ENCODE data around the gene BTBD2.

The BTBD2 gene

DNA sequence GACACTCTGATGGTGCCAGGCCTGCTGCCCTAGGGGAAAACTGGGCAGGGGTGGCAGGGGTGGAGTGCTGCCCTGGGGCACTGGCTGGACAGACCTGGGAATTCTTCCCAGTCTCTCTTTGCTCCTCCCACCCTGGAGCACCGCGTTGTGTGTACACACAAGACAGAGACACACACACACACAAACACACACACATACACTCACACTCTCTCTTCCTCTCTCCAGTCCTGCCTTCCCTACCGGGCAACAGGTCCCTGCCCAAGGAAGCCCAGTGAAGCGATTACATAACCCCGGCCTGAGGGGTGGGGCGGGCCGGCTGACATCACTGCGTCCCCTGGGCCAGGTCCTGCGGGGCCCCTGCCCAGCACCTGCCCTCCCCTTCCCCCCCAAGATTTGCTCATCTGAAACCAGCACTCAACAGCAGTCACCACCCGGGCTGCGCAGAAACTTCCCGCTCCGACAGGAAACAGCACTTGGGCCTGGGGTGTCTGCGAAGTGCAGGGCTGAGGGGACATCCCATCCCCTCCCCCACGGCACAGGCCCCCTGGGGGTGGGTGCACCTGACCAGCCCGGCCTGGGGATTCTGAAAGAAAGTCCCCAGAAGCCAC lies 34.3 kb upstream of the BTBD2 start:
- H2BK120ac ChIP-seq (ENCODE audit: insufficient read depth, low read length, poor library complexity): no peak overlapping the region
- H3K4ac ChIP-seq (ENCODE audit: low read depth, low read length): peak overlapping the region; percentile 58
- H3K27ac ChIP-seq (ENCODE audit: low read depth, low read length): peak overlapping the region; percentile 43
- H3K23ac ChIP-seq (ENCODE audit: low read length): no peak overlapping the region
- H3K4me3 ChIP-seq (ENCODE audit: low read depth, low read length): peak overlapping the region; percentile 81
- peak overlapping the region; percentile 79 for H3K9ac ChIP-seq (ENCODE audit: low read length)
- H3K36me3 ChIP-seq (ENCODE audit: control insufficient read depth in 1 of 2, insufficient read depth in 2 of 2, low read length in 2 of 2): peaks cover 30 to 37% of the 10 kb centered on the region in 2 experiments
- H3K79me1 ChIP-seq (ENCODE audit: low read length): peaks cover 12% of the 10 kb centered on the region
- DNase-seq: peak; percentile 78
- WGBS (ENCODE audit: extremely low coverage, insufficient coverage, insufficient read length): no CpG with 5 or more reads among the region's 16 CpGs
- peak overlapping the region; percentile 11 for H4K91ac ChIP-seq (ENCODE audit: low read depth, low read length)
- H3K79me2 ChIP-seq (ENCODE audit: control insufficient read depth, insufficient read depth, low read length, poor library complexity): peaks cover 17% of the 10 kb centered on the region
- peaks cover 17 to 29% of the 10 kb centered on the region in 2 experiments for H3K4me1 ChIP-seq (ENCODE audit: control insufficient read depth in 1 of 2, insufficient read depth in 2 of 2, low read length in 2 of 2)
- peak overlapping the region; percentile 36 for H3K14ac ChIP-seq (ENCODE audit: low read length)
- H3K4me2 ChIP-seq (ENCODE audit: low read length): peak overlapping the region; percentile 97
- H3K27me3 ChIP-seq (ENCODE audit: insufficient read depth, low read length): no peaks in the 10 kb centered on the region
- peak overlapping the region; percentile 34 for H2AK5ac ChIP-seq (ENCODE audit: low read length)
- peak overlapping the region; percentile 24 for H2BK5ac ChIP-seq (ENCODE audit: low read depth, low read length, poor library complexity)
- no peak overlapping the region for H4K8ac ChIP-seq (ENCODE audit: low read depth, low read length)
- no peaks in the 10 kb centered on the region for H3K9me3 ChIP-seq (ENCODE audit: insufficient read depth, low read depth, low read length)
- H2BK12ac ChIP-seq (ENCODE audit: low read length): no peak overlapping the region
- H3K18ac ChIP-seq (ENCODE audit: low read length): peak overlapping the region; percentile 78
- no peak overlapping the region for H2AFZ ChIP-seq (ENCODE audit: insufficient read depth, low read length, poor library complexity)
- no peak overlapping the region for H4K12ac ChIP-seq (ENCODE audit: low read depth, low read length)

DNA sequence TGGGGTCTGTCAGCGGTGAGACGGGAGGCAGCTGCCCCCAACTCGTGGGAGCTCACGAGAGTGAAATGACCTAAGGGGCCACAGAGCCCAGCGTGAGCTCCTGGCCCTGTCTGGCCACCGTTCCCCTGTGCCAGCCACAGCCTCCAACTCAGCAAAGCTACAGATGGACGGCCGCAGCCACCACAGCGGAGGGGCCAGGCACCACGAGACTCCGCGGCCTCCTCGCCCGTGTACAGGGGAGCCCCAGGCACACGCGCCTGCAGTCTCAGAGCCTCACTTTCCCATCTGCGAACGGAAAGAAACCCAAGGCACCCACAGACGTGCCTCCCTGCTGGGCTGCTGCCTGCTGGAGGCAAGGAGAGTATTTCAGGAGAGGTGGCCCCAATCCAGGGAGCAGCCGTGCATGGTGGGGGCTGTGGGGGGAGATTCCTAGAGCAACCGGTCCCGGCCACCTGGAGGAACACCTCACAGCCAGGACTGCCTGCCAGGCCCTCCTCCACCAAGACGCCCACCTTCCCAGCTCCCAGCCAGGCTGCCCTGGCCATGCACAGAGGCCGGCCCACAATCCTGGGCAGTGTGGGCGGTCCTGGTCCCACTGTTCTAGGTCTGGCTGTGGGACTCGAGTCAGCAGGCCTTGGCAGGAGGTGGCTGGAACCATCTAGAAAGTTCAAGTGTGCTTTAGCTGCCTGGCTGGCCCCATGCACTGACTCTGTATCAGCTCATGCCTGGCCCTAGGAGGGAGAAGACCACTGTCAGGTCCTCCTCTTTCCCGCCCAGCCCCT lies 33.6 kb upstream of the BTBD2 start:
- peak overlapping the region; percentile 7 for H3K14ac ChIP-seq (ENCODE audit: low read length)
- H3K36me3 ChIP-seq (ENCODE audit: control insufficient read depth in 1 of 2, insufficient read depth in 2 of 2, low read length in 2 of 2): peaks cover 36 to 41% of the 10 kb centered on the region in 2 experiments
- peaks cover 17% of the 10 kb centered on the region for H3K79me2 ChIP-seq (ENCODE audit: control insufficient read depth, insufficient read depth, low read length, poor library complexity)
- H3K9me3 ChIP-seq (ENCODE audit: insufficient read depth, low read depth, low read length): no peaks in the 10 kb centered on the region
- H3K23ac ChIP-seq (ENCODE audit: low read length): no peak overlapping the region
- peak overlapping the region; percentile 97 for H3K4me2 ChIP-seq (ENCODE audit: low read length)
- H2BK5ac ChIP-seq (ENCODE audit: low read depth, low read length, poor library complexity): no peak overlapping the region
- H2BK120ac ChIP-seq (ENCODE audit: insufficient read depth, low read length, poor library complexity): no peak overlapping the region
- H3K79me1 ChIP-seq (ENCODE audit: low read length): peaks cover 12% of the 10 kb centered on the region
- H4K91ac ChIP-seq (ENCODE audit: low read depth, low read length): no peak overlapping the region
- DNase-seq: peak in 1 of 2 donors; percentile 15
- H3K4me1 ChIP-seq (ENCODE audit: control insufficient read depth in 1 of 2, insufficient read depth in 2 of 2, low read length in 2 of 2): peaks cover 17 to 29% of the 10 kb centered on the region in 2 experiments
- no peak overlapping the region for H4K12ac ChIP-seq (ENCODE audit: low read depth, low read length)
- peak overlapping the region; percentile 58 for H3K4ac ChIP-seq (ENCODE audit: low read depth, low read length)
- no peaks in the 10 kb centered on the region for H3K27me3 ChIP-seq (ENCODE audit: insufficient read depth, low read length)
- H3K4me3 ChIP-seq (ENCODE audit: low read depth, low read length): no peak overlapping the region
- H3K27ac ChIP-seq (ENCODE audit: low read depth, low read length): no peak overlapping the region
- no peak overlapping the region for H2AFZ ChIP-seq (ENCODE audit: insufficient read depth, low read length, poor library complexity)
- no peak overlapping the region for H2AK5ac ChIP-seq (ENCODE audit: low read length)
- no peak overlapping the region for H4K8ac ChIP-seq (ENCODE audit: low read depth, low read length)
- H3K18ac ChIP-seq (ENCODE audit: low read length): peak overlapping the region; percentile 78
- no peak overlapping the region for H3K9ac ChIP-seq (ENCODE audit: low read length)
- no CpG with 5 or more reads among the region's 27 CpGs for WGBS (ENCODE audit: extremely low coverage, insufficient coverage, insufficient read length)
- no peak overlapping the region for H2BK12ac ChIP-seq (ENCODE audit: low read length)

DNA sequence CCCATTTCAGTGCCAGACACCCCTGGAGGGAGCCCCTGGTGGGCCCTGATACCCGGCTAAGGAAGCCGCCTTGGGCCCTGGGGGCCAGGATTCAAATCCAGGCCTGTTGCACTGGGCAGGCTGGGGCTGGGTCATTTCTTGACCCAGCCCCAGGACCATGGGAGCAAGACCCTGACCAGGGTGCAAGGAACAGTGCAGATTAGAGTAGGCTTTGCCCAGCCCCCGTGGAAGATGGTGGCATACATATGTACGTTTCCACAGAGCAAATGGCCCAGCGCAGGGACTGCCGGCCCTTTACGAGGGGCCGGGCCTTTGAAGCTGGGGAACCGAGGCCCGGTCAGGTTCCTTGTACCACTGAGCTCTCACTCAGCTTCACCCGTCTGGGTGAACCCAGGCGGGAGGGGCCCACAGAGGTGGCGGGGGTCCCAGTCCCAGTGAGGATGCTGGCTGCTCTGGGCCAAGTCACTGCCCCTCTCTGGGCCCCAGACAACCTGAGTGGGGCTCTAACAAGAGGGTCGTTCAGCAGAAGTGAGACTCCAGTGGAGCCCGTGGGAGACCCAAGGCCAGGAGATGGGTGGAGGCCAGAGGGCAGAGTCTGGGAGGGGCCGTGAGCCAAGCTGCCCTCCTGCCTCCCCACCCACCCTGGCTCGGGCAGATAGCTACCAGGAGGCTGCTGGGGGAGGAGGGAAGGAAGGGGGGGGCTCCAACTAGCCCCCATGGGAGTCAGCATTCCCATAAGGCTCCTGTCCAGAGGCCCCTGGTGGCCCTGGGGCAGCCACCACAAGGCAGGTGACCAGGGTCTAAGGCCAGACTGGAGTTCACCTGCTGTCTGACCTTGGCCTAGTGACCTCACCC lies 32.8 kb upstream of the BTBD2 start:
- peaks cover 17% of the 10 kb centered on the region for H3K79me2 ChIP-seq (ENCODE audit: control insufficient read depth, insufficient read depth, low read length, poor library complexity)
- no peak overlapping the region for H3K14ac ChIP-seq (ENCODE audit: low read length)
- WGBS (ENCODE audit: extremely low coverage, insufficient coverage, insufficient read length): no CpG with 5 or more reads among the region's 17 CpGs
- H3K79me1 ChIP-seq (ENCODE audit: low read length): peaks cover 12% of the 10 kb centered on the region
- no peak overlapping the region for H3K9ac ChIP-seq (ENCODE audit: low read length)
- H3K4me3 ChIP-seq (ENCODE audit: low read depth, low read length): no peak overlapping the region
- no peak overlapping the region for H2AK5ac ChIP-seq (ENCODE audit: low read length)
- H2BK5ac ChIP-seq (ENCODE audit: low read depth, low read length, poor library complexity): no peak overlapping the region
- no peak overlapping the region for H2AFZ ChIP-seq (ENCODE audit: insufficient read depth, low read length, poor library complexity)
- no peak overlapping the region for H2BK12ac ChIP-seq (ENCODE audit: low read length)
- no peak overlapping the region for H3K23ac ChIP-seq (ENCODE audit: low read length)
- H4K91ac ChIP-seq (ENCODE audit: low read depth, low read length): no peak overlapping the region
- no peaks in the 10 kb centered on the region for H3K27me3 ChIP-seq (ENCODE audit: insufficient read depth, low read length)
- no peak overlapping the region for H4K8ac ChIP-seq (ENCODE audit: low read depth, low read length)
- H3K4ac ChIP-seq (ENCODE audit: low read depth, low read length): peak overlapping the region; percentile 58
- peaks cover 17 to 29% of the 10 kb centered on the region in 2 experiments for H3K4me1 ChIP-seq (ENCODE audit: control insufficient read depth in 1 of 2, insufficient read depth in 2 of 2, low read length in 2 of 2)
- H3K4me2 ChIP-seq (ENCODE audit: low read length): no peak overlapping the region
- no peak overlapping the region for H4K12ac ChIP-seq (ENCODE audit: low read depth, low read length)
- no peak overlapping the region for H2BK120ac ChIP-seq (ENCODE audit: insufficient read depth, low read length, poor library complexity)
- no peak for DNase-seq
- peaks cover 41 to 43% of the 10 kb centered on the region in 2 experiments for H3K36me3 ChIP-seq (ENCODE audit: control insufficient read depth in 1 of 2, insufficient read depth in 2 of 2, low read length in 2 of 2)
- H3K27ac ChIP-seq (ENCODE audit: low read depth, low read length): no peak overlapping the region
- peak overlapping the region; percentile 78 for H3K18ac ChIP-seq (ENCODE audit: low read length)
- no peaks in the 10 kb centered on the region for H3K9me3 ChIP-seq (ENCODE audit: insufficient read depth, low read depth, low read length)

DNA sequence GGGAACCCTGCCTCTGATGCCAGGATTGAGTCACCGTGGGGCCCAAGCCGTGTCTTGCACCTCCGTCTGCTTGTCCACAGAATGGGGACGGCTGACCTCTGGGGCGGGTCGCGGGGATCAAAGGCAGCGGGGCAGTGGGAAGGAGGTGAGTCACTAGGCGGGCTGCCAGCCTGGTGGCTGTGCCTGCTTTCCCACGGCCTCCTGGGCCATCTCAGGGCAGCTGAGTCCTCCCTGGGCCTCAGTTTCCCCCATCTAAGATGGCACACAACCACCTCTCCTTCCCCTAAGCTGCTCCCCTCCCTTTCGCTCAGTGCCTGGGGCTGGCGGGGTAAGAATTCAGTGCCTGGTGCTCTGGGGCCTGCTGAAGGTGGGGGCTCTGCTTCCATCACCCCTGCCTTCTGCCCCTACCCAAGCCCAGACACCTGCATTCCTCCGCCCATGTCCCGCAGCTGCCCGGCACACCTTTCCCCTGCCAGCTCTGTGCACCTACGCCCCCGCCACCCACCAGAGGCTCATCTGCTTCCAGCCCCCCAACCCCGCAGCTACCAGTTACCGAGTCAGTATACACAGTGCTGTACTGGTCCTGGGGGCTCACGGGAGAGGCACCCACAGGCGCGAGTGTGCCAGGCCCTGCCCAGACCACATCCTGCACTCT lies 32.1 kb upstream of the BTBD2 start:
- no CpG with 5 or more reads among the region's 22 CpGs for WGBS (ENCODE audit: extremely low coverage, insufficient coverage, insufficient read length)
- no peak overlapping the region for H3K18ac ChIP-seq (ENCODE audit: low read length)
- no peak overlapping the region for H3K23ac ChIP-seq (ENCODE audit: low read length)
- no peak overlapping the region for H3K27ac ChIP-seq (ENCODE audit: low read depth, low read length)
- DNase-seq: peak in 1 of 2 donors; percentile 19
- H2BK5ac ChIP-seq (ENCODE audit: low read depth, low read length, poor library complexity): no peak overlapping the region
- peaks cover 48 to 51% of the 10 kb centered on the region in 2 experiments for H3K36me3 ChIP-seq (ENCODE audit: control insufficient read depth in 1 of 2, insufficient read depth in 2 of 2, low read length in 2 of 2)
- H4K8ac ChIP-seq (ENCODE audit: low read depth, low read length): no peak overlapping the region
- H3K4me2 ChIP-seq (ENCODE audit: low read length): no peak overlapping the region
- no peak overlapping the region for H3K4ac ChIP-seq (ENCODE audit: low read depth, low read length)
- no peak overlapping the region for H3K9ac ChIP-seq (ENCODE audit: low read length)
- H2AFZ ChIP-seq (ENCODE audit: insufficient read depth, low read length, poor library complexity): no peak overlapping the region
- H2BK12ac ChIP-seq (ENCODE audit: low read length): no peak overlapping the region
- H2AK5ac ChIP-seq (ENCODE audit: low read length): no peak overlapping the region
- no peak overlapping the region for H4K91ac ChIP-seq (ENCODE audit: low read depth, low read length)
- H3K27me3 ChIP-seq (ENCODE audit: insufficient read depth, low read length): no peaks in the 10 kb centered on the region
- H3K9me3 ChIP-seq (ENCODE audit: insufficient read depth, low read depth, low read length): no peaks in the 10 kb centered on the region
- H3K79me1 ChIP-seq (ENCODE audit: low read length): peaks cover 14% of the 10 kb centered on the region
- no peak overlapping the region for H4K12ac ChIP-seq (ENCODE audit: low read depth, low read length)
- peaks cover 21 to 33% of the 10 kb centered on the region in 2 experiments for H3K4me1 ChIP-seq (ENCODE audit: control insufficient read depth in 1 of 2, insufficient read depth in 2 of 2, low read length in 2 of 2)
- no peak overlapping the region for H3K14ac ChIP-seq (ENCODE audit: low read length)
- peak overlapping the region; percentile 16 for H3K4me3 ChIP-seq (ENCODE audit: low read depth, low read length)
- H2BK120ac ChIP-seq (ENCODE audit: insufficient read depth, low read length, poor library complexity): no peak overlapping the region
- H3K79me2 ChIP-seq (ENCODE audit: control insufficient read depth, insufficient read depth, low read length, poor library complexity): peaks cover 17% of the 10 kb centered on the region
